ENCODE measurements around the gene SLC7A6OS.

SLC7A6OS gene

DNA sequence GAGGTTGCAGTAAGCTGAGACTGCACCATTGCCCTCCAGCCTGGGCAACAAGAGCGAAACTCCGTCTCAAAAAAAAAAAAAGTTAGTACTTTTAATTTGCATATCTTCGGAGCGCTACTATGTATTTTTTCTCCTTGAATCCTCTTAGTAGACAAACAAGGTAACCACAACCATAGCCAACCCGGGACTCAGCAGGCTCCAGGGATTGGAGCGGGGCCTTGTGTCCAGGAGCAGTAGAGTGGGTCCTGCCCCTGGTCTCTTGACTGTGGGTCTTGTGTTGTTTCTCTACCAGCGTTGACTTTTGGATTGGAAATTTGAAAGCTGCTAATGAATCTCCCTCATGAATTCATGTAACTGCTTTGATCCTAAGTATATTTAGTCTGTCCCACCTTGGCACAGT lies 32.4 kb upstream of the SLC7A6OS start:
- no peak for DNase-seq

DNA sequence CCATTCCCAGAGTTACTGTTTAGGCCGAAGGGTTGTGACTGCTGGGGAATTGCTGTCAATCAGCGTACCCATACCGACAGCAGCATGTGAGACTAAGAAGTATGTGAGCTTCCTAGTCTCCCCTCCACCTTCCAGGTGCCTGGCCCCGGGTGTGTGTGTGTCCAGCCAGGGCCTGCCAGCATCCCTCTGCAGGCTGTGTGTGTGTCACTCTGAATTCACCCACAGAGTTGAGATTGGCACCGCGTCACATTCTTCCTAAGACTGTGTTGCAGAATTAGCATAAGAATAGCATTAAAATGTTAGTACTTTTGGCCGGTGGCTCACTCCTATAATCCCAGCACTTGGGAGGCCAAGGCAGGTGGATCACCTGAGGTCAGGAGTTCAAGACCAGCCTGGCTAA lies 31.9 kb upstream of the SLC7A6OS start:
- DNase-seq: no peak

DNA sequence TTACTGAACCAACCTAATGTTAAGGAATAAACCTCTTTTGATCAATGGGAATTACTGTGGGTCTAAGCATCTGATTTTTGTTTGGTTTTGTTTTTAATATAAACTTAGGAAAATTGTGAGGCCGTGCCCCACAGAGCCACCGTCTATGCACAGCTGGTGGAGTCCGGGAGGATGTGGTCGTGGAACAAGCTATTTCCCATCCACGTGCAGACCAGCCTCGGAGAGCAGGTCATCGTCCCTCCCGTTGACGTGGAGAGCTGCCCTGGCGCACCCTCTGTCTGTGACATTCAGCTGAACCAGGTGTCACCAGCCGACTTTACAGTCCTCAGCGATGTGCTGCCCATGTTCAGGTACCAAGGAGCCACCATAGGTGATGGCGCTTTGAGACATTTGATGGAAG lies 28.5 kb upstream of the SLC7A6OS start:
- no peak for DNase-seq

DNA sequence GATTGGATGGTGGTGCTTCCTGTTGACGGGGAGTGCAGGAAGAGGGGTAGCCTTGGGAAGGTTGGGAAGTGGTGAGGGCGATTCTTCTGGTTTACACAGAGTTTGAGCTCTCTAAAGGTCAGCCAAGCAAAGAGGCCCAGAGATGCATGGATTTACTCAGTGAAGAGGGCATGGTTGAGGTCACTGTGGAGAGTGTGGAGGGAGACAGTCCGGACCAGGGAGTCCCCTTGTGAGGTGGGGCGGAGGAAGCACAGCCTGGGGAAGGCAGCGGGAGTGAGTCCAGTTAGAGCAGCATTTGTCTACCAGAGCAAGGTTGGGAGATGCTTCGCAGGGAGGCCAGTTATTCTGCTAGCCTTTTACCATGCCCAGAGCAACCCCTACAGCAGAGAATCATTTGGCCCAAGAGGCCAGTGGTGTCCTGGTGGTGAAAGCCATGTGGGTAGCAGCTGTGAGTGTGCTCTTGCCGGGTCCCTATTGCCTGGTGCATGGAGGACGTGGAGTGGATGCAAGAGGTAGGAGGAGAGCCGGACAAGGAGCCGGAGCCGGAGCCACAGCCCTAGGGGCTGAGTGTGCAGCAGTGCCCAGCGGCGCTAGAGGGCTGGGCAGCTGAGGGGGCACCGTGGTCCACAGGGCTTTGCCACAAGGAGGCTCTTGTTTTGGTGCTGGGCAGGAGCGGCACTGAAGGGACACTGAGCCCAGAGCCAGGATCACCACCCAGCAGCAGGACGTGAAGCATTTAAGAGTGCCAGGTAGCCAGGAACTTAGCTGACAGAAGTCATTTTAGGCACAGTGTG lies 27.8 kb upstream of the SLC7A6OS start:
- DNase-seq: no peak

DNA sequence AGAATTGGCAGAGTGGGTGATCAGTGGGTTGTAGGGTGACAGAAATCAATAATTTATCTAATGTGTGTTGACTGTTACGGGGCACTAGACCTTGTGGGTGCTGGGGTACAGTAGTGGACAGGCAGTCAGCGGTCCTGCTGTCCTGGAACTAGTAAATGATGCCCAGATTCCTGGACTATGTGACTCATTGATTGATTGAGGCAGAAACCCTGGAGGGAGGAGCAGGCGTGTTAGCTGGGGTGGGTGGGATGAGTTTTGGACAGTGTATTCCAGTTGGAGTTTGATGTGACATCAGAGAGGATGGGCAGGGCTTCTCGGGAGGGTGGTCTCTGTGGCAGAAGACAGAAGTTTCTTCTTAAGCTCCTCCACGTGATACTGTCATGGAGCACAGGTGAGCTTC lies 24.4 kb upstream of the SLC7A6OS start:
- DNase-seq: no peak

DNA sequence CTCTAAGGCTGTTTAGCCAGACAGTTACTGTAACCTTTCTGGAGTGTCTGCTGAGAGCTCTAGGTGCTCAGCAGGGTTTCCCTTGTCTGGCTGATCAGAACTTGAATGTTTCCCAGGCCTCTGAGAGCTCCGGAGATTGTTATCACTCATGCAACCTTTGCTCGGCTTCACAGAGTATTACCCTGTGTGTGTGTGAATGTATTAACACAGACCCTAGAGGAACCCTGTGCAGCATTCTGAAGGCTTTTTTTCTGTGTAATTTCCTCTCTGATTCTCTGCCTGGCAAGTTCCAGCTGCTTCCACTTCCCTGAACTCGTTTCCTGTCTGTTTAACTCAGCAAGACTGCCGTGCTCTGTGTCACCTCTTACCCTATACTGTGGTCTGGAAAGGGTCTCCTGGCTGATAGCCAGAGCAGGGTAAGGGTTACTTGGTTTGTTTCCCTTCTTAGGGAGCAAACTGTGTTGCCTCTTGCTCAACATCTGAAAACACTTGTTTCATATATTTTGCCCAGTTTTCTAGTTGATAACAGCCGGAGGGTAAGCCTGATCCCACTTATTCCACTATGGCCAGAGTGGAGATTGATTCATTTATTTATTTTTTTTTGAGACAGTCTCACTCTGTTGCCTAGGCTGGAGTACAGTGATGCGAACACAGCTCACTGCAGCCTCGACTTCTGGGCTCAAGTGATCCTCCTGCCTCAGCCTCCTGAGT lies 21.8 kb upstream of the SLC7A6OS start:
- DNase-seq: no peak

DNA sequence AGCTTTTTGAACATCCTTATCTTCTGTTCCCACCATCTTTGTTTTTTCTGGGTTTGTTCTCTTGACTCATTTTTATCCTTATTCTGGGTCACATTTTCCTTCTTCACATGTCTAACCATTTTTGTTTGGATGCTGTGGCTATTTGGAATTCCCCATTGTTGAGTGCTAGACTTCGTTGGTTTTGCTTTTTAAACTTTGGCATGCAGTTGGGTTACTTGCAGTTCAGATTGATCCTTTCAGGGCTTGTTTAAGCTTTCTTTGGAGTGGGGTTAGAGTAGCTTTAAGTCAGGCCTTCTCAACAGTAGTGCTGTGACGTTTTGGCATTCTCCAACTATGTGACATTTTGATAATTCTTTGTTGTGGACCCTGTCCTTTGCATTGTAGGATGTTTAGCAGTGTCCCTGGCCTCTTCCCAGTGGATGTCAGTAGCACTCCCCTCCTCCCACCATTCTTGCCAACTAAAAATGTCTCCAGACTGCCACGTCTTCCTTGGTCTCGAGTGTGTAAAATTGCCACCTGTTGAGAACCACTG lies 21.2 kb upstream of the SLC7A6OS start:
- no peak for DNase-seq

DNA sequence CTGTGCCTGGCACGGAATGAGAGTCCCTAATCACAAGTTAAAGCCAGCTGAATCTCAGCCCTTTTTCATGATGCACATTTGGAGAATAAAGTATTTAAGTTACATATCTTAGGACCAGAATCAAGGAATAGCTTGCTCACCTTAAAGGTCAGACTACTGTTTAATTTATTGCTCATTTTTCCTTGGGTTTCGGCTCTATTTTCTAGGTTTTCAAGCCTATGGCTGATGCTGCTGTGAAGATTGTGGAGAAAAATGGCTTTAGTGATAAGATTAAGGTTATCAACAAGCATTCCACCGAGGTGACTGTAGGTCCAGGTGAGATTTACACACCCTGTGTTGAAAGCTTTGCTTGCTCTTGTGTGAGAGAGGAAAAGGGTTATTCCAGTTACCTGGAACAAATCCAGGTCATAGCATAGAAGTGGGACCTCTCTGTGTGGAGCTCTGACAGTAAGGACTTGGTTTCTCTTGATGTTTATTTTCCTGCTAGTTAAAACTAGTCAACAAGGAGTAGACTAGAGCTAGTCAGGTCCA lies 18.2 kb upstream of the SLC7A6OS start:
- DNase-seq: no peak

DNA sequence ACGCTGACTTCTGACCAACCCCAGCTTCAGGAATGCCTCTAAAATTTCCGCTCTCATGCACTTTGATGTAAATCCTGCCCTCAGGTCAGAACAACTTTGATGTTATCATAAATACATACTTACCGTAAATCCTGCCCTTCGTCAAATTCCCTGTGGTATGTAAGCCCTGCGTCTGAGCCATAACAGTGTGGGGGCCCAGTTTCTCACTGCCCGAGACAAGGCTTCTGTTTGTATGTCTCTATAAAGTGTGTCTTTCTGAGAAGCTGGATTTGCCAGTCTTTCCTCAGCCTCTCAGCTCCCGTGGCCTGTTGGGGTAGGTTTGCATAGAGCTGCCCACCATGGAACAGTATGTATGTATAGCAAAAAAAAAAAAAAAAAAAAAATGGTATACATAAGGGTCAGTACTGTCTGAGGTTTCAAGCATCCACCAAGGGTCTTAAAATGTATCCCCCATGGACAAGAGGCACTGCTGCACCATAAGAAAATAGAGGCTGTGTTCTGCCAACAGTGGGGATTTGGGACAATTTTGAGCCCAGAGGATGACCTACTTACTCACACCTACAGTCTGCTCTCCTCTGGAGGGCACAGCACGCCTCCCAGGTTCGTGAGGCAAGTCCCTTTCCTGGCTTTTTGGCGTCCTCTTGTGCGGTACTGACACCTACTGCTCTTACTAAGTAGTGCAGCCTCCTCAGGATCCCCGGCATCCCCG lies 17.6 kb upstream of the SLC7A6OS start:
- peak; percentile 75 for DNase-seq

DNA sequence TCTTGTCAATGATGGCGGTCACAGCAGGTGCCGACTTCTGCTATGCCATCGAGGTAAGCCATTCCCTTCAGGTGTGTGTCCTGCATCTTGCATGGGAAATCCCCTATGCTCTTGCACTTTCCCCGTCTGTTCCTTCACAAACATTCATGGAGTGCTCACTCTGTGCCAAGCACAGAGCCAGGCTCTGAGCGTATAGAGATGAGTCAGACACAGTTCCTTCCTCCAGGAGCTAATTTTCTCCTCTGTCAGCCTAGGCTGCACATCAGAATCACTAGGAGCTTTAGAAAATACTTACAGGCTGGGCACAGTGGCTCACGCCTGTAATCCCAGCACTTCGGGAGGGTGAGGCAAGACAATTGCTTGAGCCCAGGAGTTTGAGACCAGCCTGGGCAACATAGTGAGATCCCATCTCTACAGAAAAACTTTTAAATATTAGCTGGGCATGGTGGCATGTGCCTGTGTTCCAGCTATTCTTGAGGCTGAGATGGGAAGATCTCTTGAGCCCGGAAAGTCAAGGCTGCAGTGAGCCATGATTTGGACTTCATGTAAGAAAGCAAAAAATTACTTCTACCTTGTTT lies 14.1 kb upstream of the SLC7A6OS start:
- DNase-seq: no peak

DNA sequence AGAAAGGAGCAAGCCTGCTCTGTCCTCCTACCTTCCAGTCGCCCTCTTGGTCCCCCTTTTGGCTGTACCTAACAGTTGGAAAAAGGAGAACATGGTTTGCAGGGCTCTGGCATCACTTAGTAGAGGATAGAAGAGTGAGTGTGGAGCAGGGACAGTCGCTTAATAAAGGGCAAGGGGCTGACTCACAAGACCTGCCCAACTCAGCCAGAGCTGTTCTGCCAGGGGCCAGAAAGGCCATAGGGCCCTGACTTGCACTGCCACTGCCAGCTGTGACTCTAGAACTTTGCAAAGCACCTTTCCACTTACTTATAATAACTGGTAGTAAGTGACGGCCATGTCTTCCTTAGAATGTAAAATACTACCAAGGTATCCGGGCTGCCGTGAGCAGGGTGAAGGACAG lies 13.6 kb upstream of the SLC7A6OS start:
- DNase-seq: no peak

DNA sequence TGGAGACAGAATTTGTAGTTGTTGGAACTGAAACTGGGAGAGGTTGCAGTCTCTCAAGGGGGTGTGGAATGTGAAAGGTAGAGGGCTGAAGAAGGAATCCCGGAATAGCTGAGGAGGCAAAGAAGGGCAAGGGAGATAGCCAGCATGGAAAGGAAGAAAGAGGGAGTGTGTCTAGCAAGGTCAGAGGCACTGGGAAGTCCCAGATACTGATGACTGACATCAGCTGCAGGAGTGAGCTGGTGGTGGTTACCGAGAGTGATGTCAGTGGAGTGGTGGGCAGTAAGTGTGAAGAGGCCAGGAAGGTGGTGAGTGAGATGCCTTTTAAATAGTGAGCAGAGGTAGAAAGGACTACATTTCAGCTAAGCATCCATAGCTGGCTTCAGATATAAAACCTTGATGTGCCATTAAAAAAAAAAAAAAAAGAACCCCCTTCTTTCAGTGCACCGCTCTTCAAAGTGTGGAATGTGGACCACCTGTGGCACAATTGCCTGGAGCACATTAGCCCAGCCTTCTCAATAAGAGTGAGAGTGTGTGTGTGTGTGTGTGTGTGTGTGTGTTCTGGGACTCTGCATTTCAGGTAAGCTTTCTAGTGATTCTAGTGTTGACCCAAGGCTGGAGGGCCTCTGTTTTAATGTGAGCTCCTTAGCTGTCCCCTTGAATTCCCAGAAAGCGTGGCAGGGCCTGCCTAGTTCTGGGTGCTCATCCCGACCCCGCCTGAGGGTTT lies 8.6 kb upstream of the SLC7A6OS start:
- no peak for DNase-seq

DNA sequence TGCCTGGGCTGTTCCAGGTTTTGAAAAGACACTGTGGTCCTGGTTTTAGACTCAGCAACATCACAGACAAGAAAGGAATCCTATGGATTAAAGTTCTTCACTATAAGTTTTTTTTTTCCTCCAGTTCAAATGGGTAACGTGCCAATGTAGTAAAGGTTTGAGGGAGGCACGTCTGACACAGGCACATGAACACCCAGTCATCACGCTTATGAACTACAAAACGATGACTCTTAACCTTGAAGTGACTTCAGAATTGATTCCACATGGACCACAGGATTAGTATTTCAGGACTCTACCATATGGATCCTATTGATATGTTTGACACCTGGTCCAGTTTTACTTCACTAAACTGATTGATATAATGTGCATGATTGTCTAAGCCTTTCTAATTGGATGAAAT lies 2.4 kb upstream of the SLC7A6OS start:
- no peak for DNase-seq

DNA sequence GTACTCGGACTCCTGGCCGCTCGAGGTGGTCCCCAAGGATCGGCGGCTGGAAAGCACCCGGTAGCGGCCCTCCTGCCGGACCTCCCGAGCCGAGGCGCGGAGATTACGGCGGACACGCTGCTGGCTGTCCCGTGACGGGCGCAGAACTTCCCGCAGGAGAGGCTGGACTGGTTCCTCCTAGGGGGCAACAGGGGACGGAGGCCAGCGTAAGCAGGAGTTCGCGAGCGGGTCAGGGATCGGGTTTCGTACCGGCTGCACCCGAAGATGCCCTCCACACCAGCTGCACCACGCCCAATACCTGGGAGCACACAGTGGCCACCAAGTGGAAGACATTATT lies 341 bp downstream of the SLC7A6OS start:
- no peak for DNase-seq

DNA sequence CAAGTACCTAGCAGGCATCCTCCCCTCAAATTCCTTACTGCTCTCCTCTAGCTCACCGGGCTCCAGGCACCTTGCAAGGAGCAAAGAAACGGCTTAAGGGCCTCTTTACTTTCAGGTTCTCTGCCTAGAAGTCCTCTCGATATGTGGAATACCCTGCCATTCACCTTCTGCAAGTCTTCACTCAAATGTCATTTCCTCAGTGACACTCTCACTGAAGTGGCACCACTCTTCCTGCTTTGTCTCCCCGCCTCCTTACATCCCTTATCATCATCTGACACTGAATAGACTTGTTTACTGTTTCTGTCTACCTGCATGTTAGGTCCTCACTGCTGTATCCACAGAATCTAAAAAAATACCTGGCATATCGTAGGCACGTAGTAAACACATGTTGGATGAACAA lies 947 bp downstream of the SLC7A6OS start:
- DNase-seq: no peak

DNA sequence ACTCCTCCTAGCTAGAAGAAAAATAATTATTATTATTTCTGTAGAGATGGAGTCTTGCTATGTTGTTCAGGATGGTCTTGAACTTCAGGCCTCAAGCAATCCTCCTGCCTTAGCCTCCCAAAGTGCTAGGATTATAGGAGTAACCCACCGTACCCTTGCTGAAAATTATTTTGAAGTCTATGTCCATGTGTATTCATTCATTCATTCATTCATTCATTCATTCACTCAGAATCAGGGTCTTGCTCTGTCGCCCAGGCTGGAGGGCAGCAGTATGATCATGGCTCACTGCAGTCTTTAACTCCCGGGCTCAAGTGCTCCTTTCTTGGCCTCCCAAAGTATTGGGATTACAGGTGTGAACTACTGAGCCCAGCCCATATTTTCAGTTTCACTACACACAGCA lies 4.1 kb downstream of the SLC7A6OS start:
- DNase-seq: no peak

DNA sequence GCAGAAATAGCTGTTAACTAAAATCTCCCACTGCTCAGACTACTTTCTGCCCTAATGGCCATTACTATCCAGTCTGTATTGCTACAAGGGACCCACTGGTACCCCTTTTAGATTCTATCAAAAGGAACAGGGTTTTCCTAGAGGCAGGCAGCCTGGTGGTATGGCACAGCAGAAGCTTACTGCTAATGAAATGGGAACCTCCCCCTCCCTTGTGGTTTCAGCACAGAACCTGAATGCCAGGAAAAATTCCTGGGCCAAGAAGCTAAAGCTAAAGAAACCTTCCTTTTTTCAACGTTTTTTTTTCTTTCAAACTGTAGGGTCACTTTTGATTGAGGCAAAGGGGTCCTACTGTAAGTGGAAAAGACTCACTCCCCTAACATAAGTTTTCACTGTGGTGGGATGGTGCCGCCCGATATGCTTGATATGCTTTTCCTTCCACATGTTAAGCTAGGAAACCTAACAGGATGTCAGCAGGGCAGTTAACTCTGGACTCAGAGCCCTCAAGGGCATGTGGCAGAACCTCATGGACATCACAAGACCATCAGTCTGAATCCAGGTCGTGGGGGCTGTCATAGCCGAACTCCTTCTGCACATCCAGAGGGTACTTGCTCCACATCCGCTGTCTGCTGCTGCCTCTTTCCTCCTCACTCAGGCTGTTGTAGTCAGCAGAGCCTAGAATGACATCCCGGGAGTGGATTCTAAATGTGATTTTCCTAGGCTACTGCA lies 9.8 kb downstream of the SLC7A6OS start:
- no peak for DNase-seq

DNA sequence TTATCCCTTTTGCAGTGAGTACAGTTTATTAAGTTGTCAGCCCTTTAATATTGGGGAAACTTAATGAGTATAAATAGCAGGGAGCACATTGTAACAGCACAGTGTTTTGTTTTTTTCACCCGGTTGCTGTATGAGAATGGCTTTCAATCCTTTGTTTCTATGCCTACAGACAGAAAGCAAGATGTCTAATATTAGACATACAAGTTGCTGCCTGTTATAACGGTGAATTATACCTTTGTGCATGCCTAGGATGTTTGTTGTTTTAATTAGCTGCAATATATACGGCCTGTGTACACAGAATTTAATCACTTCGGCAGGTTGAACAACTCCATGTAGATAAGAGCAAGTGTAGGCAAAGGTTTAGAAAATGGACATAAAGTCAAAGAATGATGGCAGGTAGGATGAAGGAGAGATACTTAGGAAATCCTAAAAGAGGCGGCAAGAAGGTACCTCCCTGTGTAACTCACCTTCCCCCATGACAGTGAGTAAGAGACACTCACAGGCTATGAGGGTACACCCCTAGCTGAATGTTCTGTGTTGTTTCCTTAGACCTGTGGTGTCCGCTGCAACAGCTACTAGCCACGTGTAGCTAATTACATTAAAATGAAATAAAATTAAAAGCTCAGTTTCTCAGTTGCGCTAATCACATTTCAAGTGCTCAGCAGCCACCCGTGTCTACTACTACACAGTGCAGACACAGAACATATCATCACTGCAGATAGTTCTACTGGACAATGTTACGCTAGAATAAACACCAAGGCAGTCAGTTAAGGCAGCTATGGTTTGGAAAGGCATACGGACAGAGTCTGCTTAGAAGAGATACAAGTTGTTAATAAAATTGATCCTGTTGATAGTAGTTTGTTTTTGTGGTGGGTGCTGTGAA lies 10.9 kb downstream of the SLC7A6OS start:
- no peak for DNase-seq

DNA sequence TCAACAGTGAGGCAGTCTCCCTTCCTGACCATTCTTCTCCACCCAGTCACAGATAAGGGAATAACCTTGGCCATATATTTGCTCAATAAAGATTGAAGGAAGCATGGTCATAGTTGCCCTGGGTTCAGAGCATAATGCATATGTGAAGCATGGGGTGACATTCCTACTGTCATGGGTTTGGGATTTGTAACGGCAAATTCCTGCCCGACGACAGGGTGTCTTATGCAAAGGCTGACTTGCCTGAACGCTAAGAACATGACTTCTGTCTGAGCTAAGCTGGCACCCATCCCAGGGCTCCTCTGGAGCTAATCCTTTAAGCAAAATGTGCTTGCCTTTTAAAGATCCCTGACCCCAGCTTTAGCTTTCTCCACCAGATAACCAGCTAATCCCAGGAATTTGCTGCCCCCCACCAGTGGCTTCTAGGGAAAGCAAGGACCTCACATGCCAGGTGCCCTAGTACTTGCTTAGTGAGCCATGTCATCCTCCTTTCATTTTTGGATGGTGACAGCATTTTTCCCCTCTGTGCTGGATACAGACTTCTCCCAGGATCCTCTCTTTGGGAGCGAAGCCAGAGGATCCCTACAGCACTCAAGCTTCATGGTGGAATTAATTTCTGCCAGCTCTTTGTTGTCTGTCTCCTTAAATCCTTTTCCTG lies 11.7 kb downstream of the SLC7A6OS start:
- no peak for DNase-seq

DNA sequence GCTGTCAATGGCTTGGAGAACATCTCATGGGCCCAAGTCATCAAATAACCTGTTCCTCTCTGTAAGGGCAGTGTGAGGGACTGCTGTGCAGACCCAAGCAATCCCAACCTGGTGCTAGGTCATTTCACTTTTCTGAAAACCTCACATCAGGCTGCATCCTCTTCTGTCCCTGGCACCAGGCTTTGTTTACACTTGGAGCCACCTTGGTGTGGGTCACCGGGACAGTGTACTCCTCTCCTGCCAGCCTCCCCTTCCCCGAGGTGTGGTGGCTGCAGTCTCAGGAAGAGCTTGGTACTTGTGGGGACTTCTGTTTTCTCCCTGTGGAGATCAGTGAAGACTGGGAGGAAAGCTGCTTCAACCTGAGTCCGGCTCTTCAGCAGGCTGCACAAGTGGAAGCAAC lies 12.4 kb downstream of the SLC7A6OS start:
- DNase-seq: no peak
